GM12892 (cell line): ENCODE data around the gene ZDHHC14.

Experiments used
- DNase-seq: peaks from one replicate; pipeline ENCODE4 v3.0.0; 2011; ENCODE audit not compliant: insufficient read length
- FAIRE-seq: peaks from 2 replicates; lab custom pipeline; 2011; peaks lifted over from hg19 to GRCh38; lab: Jason Lieb, UNC
- POLR2A ChIP-seq: IDR thresholded peaks from 2 replicates; pipeline ENCODE4 v1.6.1; 2011; ENCODE audit warnings: low read depth, low read length, control low read depth
- POLR2AphosphoS5 ChIP-seq: IDR thresholded peaks from 2 replicates; pipeline ENCODE4 v1.6.1; 2011; ENCODE audit warnings: low read depth, low read length, control low read depth
- TAF1 ChIP-seq: IDR thresholded peaks from 2 replicates; pipeline ENCODE4 v1.6.1; 2011; ENCODE audit warnings: low read depth, mild to moderate bottlenecking, control low read depth, low read length, borderline replicate concordance

The ZDHHC14 gene

DNA sequence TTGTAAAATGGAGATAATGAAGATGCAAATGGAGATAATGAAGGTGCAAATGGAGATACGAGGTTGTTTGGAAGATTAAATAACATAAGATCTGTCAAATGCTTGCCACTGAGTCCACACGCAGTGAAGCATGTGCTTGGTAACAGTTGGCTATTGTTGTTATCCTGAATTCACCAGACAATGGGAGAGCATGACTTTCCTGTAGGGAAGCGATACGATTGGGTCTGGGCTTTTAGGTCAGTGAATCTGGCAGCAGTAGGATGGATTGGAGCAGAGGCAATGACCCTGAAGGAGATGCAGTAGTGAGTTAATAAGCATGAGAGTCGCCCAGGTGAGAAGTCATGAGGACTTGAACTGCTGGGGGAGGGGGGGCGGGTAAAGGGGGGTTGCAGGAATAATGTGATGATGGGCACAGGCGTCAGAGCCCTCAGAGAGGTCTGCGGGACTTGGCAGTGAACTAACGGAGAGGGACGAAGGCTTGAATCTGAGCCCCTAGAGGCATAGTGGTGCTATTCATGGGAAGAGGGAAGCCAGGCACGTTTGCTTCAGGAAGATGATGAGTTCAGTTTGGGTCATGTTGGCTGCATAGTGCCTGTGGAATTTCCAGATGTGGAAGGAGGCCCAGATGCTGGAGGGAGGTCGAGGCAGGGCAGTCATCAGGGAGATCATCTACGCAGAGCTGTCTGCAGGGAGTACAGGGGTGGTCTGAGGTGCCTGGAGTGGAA is 55.4 kb downstream of the ZDHHC14 start:
- TF ChIP-seq POLR2AphosphoS5: no peak
- TF ChIP-seq POLR2A: no peak
- TF ChIP-seq TAF1: no peak
- FAIRE-seq (no peak), DNase-seq (no peak)

DNA sequence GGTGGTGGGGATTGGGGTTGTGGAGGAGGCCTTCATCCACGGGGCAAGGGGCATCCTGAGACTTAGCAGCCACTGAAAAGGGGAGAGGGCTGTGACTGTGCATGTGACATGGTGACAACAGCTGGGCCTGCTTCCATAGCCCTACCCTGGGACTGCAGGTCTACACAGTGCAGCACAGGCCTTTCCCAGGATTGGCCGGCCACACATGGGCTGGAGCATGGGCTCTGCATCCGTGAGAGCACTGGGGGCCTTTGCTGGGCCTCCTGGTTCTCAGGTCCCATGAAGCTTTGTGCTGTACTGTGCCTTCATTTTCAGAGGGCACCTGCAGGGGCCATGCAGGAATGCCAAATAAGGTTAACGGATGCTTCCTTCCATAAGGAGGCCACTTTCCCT is 56.0 kb downstream of the ZDHHC14 start:
- no peak for DNase-seq
- TF ChIP-seq POLR2A (no peak), TAF1 (no peak), POLR2AphosphoS5 (no peak)
- FAIRE-seq: no peak

DNA sequence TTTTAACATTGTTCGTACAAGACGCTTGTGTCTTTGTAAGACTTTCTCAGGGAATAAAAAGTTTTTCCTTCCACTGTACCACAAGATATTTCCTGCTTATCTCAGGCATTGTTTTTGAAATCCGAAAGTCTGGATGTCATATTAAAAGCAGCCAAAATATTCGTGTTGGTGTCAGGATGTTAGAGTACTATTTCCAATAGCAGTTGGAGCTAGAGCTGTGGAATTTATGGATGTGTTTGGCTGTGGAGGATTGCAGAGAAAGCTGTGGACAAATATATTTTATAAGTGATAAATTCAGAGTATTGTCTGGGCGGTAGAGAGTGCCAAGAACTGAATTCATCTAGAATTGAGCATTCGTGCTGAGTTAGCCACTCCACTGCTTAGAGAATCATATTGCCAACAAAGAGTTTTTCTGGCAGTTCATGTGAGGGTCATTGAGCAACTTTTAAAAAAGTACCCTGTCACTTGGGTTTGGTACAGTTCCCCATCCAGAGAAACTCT is 57.7 kb downstream of the ZDHHC14 start:
- no peak for FAIRE-seq
- no peak for DNase-seq
- no peak for TF ChIP-seq TAF1
- TF ChIP-seq POLR2A: no peak
- TF ChIP-seq POLR2AphosphoS5: no peak

- DNase-seq (no peak), FAIRE-seq (no peak)
- TF ChIP-seq POLR2AphosphoS5: no peak
These were observed 59.2 kb downstream of the ZDHHC14 start for GRCh38 chr6:157440171-157440570.

GRCh38 chr6:157442291-157442690 is 61.3 kb downstream of the ZDHHC14 start:
- FAIRE-seq: no peak
- TF ChIP-seq POLR2AphosphoS5 (no peak), TAF1 (no peak), POLR2A (no peak)
- no peak for DNase-seq

DNA sequence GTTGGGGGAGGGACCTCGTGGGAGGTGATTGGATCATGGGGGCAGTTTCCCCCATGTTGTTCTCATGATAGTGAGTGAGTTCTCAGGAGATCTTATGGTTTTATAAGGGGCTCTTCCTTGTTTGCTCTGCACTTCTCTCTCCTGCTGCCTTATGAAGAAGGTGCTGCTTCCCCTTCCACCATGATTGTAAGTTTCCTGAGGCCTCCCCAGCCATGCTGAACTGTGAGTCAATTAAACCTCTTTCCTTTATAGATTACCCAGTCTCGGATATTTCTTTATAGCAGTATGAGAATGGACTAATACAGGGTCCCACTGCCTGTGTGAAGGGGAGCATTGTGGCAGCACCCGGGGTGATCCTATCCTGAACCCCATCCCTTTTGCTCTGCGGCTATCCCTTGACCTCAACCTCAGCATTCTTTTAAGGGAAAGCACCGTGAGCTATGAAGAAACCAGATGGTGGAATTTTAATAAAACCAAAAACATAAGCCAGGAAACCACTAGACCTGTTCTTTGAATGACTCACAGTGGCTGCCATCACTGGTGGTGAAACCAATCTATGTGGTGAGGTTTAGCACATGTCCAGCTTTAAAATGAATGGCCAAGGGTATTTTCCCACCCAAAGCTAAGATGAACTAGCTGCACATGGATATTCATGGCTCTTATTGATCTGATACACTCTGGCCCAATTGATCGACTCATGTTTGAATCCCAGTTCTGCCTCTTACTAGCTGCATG is 62.2 kb downstream of the ZDHHC14 start:
- FAIRE-seq: no peak
- no peak for DNase-seq
- no peak for TF ChIP-seq POLR2AphosphoS5
- no peak for TF ChIP-seq TAF1
- TF ChIP-seq POLR2A: no peak

DNA sequence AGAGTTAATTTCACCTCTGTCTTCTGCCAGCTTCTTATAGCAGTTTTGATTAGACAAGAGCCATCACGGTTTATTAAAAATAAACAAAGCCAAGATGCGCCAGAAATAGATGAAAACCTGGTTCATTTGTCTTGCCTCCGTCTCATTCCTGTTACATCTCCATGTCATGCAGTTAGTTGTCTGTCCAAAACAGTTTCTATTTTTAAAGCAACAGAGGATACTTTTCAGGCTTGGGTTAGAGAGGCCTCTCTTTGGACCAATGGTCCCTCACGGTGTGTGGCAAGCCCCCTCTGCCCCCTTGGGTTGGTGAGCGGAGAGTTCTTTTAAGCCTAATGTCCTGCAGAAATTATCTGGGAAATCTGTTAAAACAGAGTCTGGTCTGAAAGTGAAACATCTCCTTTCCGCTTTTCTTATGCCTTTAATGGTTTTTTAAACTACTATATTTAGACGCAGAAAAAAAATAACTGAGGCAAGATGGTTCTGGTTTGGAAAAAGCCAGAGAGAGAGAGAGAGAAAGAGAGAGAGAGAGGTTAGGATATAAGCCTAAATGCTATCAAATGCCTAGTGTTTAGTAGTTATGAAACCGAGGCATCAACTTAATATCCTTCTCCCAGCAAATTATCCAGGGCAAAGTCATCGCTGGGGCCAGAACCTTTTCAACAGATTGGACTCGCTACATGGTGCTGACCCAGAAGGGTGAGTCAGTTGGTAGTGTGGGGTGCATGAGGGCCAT is 64.5 kb downstream of the ZDHHC14 start:
- FAIRE-seq (no peak), DNase-seq (no peak)
- TF ChIP-seq POLR2A (no peak), POLR2AphosphoS5 (no peak), TAF1 (no peak)

DNA sequence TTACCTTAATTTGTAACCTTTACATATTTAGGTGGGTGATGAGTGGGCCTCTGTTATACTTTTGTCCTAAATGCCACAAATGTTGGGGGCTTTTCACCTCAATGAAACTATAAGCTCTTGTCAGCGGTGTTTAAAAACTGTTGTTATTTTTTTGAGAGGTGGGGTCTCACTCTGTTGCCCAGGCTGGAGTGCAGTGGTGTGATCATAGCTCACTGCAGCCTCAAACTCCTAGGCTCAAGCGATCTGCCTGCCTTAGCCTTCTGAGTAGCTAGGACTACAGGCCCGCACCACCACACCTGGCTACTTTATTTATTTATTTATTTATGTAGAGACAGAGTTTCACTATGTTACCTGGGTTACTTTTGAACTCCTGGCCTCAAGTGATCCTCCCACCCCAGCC is 66.7 kb downstream of the ZDHHC14 start:
- no peak for TF ChIP-seq TAF1
- TF ChIP-seq POLR2A: no peak
- no peak for TF ChIP-seq POLR2AphosphoS5
- FAIRE-seq: no peak

DNA sequence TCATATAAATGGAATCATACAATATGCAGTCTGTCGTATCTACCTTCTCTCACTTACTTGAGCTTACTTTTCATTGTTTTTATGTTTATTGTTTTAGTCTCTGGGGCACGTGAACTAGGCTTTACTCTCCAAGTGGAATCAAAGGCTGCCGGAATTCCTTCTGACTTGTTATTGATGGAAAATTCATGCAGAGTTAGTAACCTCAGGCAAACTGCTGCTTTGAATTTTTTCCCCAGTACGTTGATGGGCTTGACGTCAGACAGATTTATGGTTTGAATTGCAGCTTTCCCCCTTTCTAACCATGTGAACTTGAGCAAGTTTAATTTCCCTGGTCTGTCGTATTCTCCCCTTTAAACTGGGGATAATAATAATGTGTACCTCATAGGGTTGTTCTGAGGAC is 68.6 kb downstream of the ZDHHC14 start:
- DNase-seq: no peak
- TF ChIP-seq POLR2A (no peak), TAF1 (no peak), POLR2AphosphoS5 (no peak)
- no peak for FAIRE-seq

More for the DNA sequence above, 66.7 kb downstream of the ZDHHC14 start:
- DNase-seq: no peak

GRCh38 chr6:157450931-157451742 is 70.1 kb downstream of the ZDHHC14 start:
- TF ChIP-seq POLR2AphosphoS5: no peak
- TF ChIP-seq TAF1: no peak
- no peak for DNase-seq
- no peak for FAIRE-seq

- TF ChIP-seq POLR2AphosphoS5: no peak
- DNase-seq (no peak), FAIRE-seq (no peak)
These were observed 71.1 kb downstream of the ZDHHC14 start for GRCh38 chr6:157452096-157452495.
